Activated naive CD4-positive, alpha-beta T cell treated with anti-CD3 and anti-CD28 coated beads for 36 hours (primary cell): ENCODE measurements around the gene CAND1. TPM values are rescaled to one million over a fixed set of nuclear protein-coding genes. Genes with fewer than 3 reads are reported as not detected.

Experiments used
- CTCF ChIA-PET: fragments of 350-600 bp; sonication (Branson Sonifier 250); formaldehyde crosslinking; loops from one replicate; lab custom pipeline; 2021; ENCODE audit warnings: antibody characterized with exemption; lab: Charles Lee
- DNase-seq: peaks from one replicate; pipeline ENCODE4 v3.0.0-alpha.2; 2020
- H3K27ac Mint-ChIP-seq: one replicate; pipeline ENCODE4 v1.8.0; 2021; ENCODE audit warnings: mild to moderate bottlenecking, mixed read lengths
- H3K27me3 Mint-ChIP-seq: one replicate; pipeline ENCODE4 v1.8.0; 2021; ENCODE audit warnings: low read depth, mixed read lengths
- H3K36me3 Mint-ChIP-seq: one replicate; pipeline ENCODE4 v1.8.0; 2021; ENCODE audit warnings: low read depth, mixed read lengths
- H3K4me1 Mint-ChIP-seq: one replicate; pipeline ENCODE4 v1.8.0; 2021; ENCODE audit warnings: low read depth, mixed read lengths
- H3K4me3 Mint-ChIP-seq: one replicate; pipeline ENCODE4 v1.8.0; 2021; ENCODE audit warnings: mild to moderate bottlenecking, moderate library complexity, mixed read lengths
- H3K9me3 Mint-ChIP-seq: one replicate; pipeline ENCODE4 v1.8.0; 2021; ENCODE audit warnings: mixed read lengths
- intact Hi-C: fragments of 100-400 bp; cut with micrococcal nuclease; formaldehyde crosslinking; loops from one replicate; pipeline ENCODE4 v1.15.1; 2023
- total RNA-seq, 2 experiments: library from RNA; stranded (reverse); gene quantifications; one replicate each; pipeline ENCODE4 v1.2.3, GENCODE V29; 2021

CAND1 gene
- total RNA-seq, 2 experiments from 2014 or later, result 221 to 224 TPM

DNA sequence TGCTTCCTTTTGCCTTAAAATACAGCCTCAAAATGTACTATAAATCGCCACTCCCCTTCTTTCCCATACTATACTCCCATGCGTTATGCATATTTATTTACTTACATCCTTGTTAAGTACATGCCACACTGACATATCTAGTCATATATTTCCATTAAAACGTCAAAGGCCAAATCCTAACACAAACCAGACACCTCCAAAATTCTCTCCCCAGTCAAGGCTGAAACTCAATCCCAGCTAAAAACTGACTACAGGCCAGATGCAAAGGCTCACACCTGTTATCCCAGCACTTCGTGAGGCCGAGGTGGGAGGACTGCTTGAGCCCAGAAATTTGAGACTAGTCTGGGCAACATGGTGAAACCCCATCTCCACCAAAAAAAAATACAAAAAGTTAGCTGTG lies 5.7 kb upstream of the CAND1 start:
- Mint-ChIP-seq H3K4me3 (no peak overlapping the region), H3K36me3 (no peaks in the 10 kb centered on the region), H3K4me1 (peaks cover 3% of the 10 kb centered on the region), H3K27me3 (no peaks in the 10 kb centered on the region), H3K27ac (no peak overlapping the region), H3K9me3 (peaks cover 1% of the 10 kb centered on the region)
- DNase-seq, result no peak
- intact Hi-C loops, result loop anchor here (10.0 kb wide), 1 partner anchor 1671 kb away; the partner anchor contains the start of gene CPM
- CTCF ChIA-PET, result no interaction called here

DNA sequence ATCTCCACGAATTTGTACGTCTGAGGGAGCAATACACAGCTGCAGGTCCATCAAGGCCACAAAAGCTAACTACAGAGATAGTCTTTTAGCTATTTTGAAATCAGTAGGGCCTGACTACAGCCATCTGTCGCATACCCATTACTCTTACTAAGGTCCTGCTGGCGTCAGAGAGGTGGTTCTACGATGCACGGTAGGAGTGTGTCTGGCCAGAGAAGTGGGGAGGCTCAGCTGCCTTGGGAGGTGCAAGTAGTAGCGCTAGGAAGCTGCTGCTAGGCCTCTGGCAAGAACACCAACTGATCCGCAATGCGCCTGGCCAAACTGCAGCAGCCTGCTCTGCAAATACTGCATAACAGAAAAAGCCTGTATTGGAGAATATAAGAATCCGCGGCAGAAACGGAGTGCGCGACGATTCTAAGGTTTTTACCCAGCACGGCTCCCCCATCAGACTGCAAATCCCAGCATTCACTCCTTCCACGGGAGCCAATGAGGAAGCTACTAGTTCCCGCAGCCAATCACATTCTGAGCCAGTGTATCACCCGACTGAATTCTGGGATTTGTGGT lies 743 bp upstream of the CAND1 start:
- H3K4me1 Mint-ChIP-seq, result peaks cover 27% of the 10 kb centered on the region

DNA sequence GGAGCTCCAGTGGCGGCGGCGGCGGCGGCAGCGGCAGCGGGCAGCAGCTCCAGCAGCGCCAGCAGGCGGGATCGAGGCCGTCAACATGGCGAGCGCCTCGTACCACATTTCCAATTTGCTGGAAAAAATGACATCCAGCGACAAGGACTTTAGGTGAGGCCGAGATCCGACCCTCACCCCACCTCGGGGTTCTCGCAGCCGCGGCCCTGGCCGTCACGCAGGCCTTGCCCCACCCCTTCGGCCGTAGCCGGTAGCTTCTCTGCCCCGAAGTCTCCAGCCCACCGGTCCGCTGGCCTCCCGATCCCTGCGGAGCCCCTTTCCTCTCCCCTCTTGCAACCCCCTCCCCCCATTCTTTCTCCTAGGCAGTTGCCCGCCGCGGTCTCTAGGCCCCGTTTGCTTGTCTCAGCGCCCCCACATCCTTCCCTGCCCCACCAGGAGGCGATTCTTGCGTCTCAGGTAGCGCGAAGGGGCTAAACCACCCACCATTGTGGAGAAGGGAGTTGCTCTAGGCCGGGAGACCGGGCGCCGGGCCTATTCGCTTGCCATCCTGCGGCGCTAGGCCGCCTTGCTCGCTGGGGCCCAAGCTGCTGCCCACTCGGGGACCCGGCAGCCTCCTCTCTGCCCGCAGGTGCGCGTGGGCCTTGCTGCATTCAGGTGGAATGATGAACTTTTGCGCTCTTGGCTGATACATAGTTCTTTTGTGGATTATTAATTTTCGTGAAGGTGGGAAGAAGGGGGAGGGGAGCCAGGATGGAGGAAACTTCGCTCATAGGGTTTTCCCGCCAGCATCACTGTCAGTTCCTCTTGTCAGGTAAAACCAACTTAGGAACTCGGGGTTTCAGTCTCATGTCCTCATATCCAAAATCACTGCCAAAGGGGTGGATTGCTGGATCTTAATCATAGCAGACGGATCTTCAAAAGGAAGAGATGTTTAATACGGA lies 745 bp downstream of the CAND1 start:
- peaks cover 14% of the 10 kb centered on the region for H3K36me3 Mint-ChIP-seq
- no peaks in the 10 kb centered on the region for H3K27me3 Mint-ChIP-seq
- H3K9me3 Mint-ChIP-seq, result peaks cover 1% of the 10 kb centered on the region
- peak overlapping the region; percentile 89 for H3K4me3 Mint-ChIP-seq
- CTCF ChIA-PET, result interaction anchor here (1.3 kb wide), 2 partner anchors 25 to 194 kb away, joined by 3 to 4 read pairs; no protein-coding TSS in a partner anchor
- intact Hi-C loops, result loop anchor here (1.0 to 10.0 kb wide), 11 partner anchors 171 to 1665 kb away; partner anchors contain the start of genes CPM, DYRK2, LLPH and MDM2
- H3K27ac Mint-ChIP-seq, result peak overlapping the region; percentile 100
- DNase-seq, result peak; percentile 68
- peaks cover 41% of the 10 kb centered on the region for H3K4me1 Mint-ChIP-seq

More for the DNA sequence above, 743 bp upstream of the CAND1 start:
- intact Hi-C loops, result loop anchor here (1.0 to 10.0 kb wide), 10 partner anchors 172 to 1666 kb away; partner anchors contain the start of genes CPM, DYRK2, HELB and LLPH
- Mint-ChIP-seq H3K9me3 (peaks cover 1% of the 10 kb centered on the region), H3K36me3 (peaks cover 12% of the 10 kb centered on the region), H3K27me3 (no peaks in the 10 kb centered on the region), H3K4me3 (peak overlapping the region; percentile 89), H3K27ac (peak overlapping the region; percentile 100)
- CTCF ChIA-PET, result interaction anchor here (1.1 to 1.3 kb wide), 3 partner anchors 26 to 192 kb away, joined by 3 to 4 read pairs (median 4); no protein-coding TSS in a partner anchor
- peak; percentile 92 for DNase-seq

DNA sequence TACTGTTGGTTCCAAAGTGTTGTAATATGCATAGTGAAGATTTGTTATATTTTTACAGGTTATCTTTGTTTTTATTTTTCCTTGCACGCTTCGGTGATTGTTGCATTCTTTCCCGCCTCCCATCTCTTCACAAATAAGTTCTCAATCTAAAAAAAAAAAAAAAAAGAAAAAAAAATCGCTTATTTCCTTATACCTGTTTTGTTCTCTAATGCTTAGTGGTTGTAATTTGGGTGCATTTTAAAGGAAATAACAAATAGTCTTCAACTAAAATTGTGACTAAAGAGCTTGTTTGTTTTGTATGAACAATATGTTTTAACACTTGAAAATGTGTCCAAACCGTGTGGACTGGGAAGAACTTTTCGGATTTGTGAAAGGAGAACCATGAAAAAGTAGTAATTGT lies 1.5 kb downstream of the CAND1 start:
- no peaks in the 10 kb centered on the region for H3K27me3 Mint-ChIP-seq
- peaks cover 19% of the 10 kb centered on the region for H3K36me3 Mint-ChIP-seq
- H3K4me1 Mint-ChIP-seq, result peaks cover 48% of the 10 kb centered on the region
- intact Hi-C loops, result loop anchor here (5.0 kb wide), 1 partner anchor 563 kb away; no protein-coding TSS in a partner anchor
- CTCF ChIA-PET, result no interaction called here
- no peak for DNase-seq
- peak overlapping the region; percentile 89 for H3K4me3 Mint-ChIP-seq
- H3K27ac Mint-ChIP-seq, result peak overlapping the region; percentile 100
- H3K9me3 Mint-ChIP-seq, result peaks cover 1% of the 10 kb centered on the region

DNA sequence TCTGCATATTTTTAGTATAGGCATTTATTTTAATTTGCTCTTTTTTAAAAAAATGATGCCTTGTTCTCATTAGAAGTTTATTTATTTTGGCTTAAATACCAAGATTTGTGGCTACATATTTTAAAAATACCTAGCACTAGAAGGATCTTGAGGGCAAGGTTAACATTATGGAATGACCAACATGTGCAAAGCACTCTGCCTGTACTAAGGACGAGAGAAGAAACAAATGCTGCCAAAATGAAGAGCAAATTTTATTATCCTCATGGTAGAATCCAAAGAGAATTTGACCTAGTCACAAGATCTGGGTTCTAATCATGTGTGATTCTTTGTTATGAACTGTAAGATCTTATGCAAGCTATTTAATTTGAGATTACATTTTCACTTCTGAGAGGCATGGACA lies 2.8 kb downstream of the CAND1 start:
- intact Hi-C loops, result loop anchor here (5.0 kb wide), 1 partner anchor 565 kb away; no protein-coding TSS in a partner anchor
- peaks cover 62% of the 10 kb centered on the region for H3K4me1 Mint-ChIP-seq
- peak overlapping the region; percentile 35 for H3K27ac Mint-ChIP-seq
- no peaks in the 10 kb centered on the region for H3K9me3 Mint-ChIP-seq
- H3K27me3 Mint-ChIP-seq, result no peaks in the 10 kb centered on the region
- H3K4me3 Mint-ChIP-seq, result no peak overlapping the region
- no peak for DNase-seq
- CTCF ChIA-PET, result no interaction called here
- peaks cover 27% of the 10 kb centered on the region for H3K36me3 Mint-ChIP-seq

GRCh38 chr12:67274186-67274585 lies 5.0 kb downstream of the CAND1 start:
- H3K4me1 Mint-ChIP-seq, result peaks cover 80% of the 10 kb centered on the region
- no peaks in the 10 kb centered on the region for H3K9me3 Mint-ChIP-seq
- CTCF ChIA-PET, result no interaction called here
- intact Hi-C loops, result loop anchor here (5.0 kb wide), 1 partner anchor 567 kb away; no protein-coding TSS in a partner anchor
- H3K27ac Mint-ChIP-seq, result no peak overlapping the region
- peaks cover 39% of the 10 kb centered on the region for H3K36me3 Mint-ChIP-seq
- no peak overlapping the region for H3K4me3 Mint-ChIP-seq
- no peaks in the 10 kb centered on the region for H3K27me3 Mint-ChIP-seq
- DNase-seq, result no peak

DNA sequence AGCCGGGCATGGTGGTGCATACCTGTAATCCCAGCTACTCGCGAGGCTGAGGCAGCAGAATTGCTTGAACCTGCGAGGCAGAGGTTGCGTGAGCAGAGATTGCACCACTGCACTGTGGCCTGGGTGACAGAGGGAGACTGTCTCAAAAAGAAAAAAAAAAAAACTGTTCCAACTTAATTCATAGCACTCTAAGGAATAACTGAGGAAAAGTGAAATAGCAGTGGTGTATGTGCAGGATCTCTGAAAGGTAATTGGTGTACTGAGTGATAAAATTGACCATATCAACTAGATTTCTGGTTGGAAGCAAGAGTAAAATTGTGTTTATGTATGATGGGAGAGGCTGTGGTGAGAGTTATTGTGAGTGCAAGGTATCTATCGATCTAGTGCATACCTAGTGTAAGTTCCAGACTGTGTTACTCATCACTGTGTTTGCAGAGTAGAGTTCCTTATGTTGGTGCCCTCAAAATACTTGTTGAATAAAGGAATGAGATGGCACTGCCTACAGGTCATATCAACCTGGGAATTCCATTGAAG lies 6.3 kb downstream of the CAND1 start:
- peaks cover 82% of the 10 kb centered on the region for H3K4me1 Mint-ChIP-seq
- intact Hi-C loops, result no loop called here
- H3K4me3 Mint-ChIP-seq, result no peak overlapping the region
- H3K27ac Mint-ChIP-seq, result no peak overlapping the region
- H3K9me3 Mint-ChIP-seq, result no peaks in the 10 kb centered on the region
- no peak for DNase-seq
- H3K36me3 Mint-ChIP-seq, result peaks cover 34% of the 10 kb centered on the region
- H3K27me3 Mint-ChIP-seq, result no peaks in the 10 kb centered on the region
- CTCF ChIA-PET, result interaction anchor here (0.6 kb wide), 1 partner anchor 11 kb away, joined by 3 read pairs; no protein-coding TSS in a partner anchor

GRCh38 chr12:67276421-67276820 lies 7.3 kb downstream of the CAND1 start:
- no peak for DNase-seq
- Mint-ChIP-seq H3K4me3 (no peak overlapping the region), H3K27me3 (no peaks in the 10 kb centered on the region), H3K27ac (no peak overlapping the region), H3K36me3 (peaks cover 31% of the 10 kb centered on the region), H3K4me1 (peaks cover 82% of the 10 kb centered on the region), H3K9me3 (no peaks in the 10 kb centered on the region)
- CTCF ChIA-PET, result interaction anchor here (0.7 kb wide), 1 partner anchor 381 kb away, joined by 3 read pairs; no protein-coding TSS in a partner anchor
- intact Hi-C loops, result no loop called here

GRCh38 chr12:67279637-67280036 lies 10.5 kb downstream of the CAND1 start:
- peaks cover 67% of the 10 kb centered on the region for H3K4me1 Mint-ChIP-seq

GRCh38 chr12:67280088-67280487 lies 10.9 kb downstream of the CAND1 start:
- Mint-ChIP-seq H3K4me1 (peaks cover 65% of the 10 kb centered on the region), H3K27ac (no peak overlapping the region), H3K36me3 (peaks cover 34% of the 10 kb centered on the region), H3K9me3 (no peaks in the 10 kb centered on the region), H3K4me3 (no peak overlapping the region), H3K27me3 (no peaks in the 10 kb centered on the region)
- CTCF ChIA-PET, result no interaction called here
- intact Hi-C loops, result no loop called here
- no peak for DNase-seq

More at GRCh38 chr12:67279637-67280036, 10.5 kb downstream of the CAND1 start:
- Mint-ChIP-seq H3K27me3 (no peaks in the 10 kb centered on the region), H3K4me3 (no peak overlapping the region), H3K9me3 (no peaks in the 10 kb centered on the region), H3K36me3 (peaks cover 36% of the 10 kb centered on the region), H3K27ac (no peak overlapping the region)
- DNase-seq, result no peak
- CTCF ChIA-PET, result no interaction called here
- intact Hi-C loops, result no loop called here

DNA sequence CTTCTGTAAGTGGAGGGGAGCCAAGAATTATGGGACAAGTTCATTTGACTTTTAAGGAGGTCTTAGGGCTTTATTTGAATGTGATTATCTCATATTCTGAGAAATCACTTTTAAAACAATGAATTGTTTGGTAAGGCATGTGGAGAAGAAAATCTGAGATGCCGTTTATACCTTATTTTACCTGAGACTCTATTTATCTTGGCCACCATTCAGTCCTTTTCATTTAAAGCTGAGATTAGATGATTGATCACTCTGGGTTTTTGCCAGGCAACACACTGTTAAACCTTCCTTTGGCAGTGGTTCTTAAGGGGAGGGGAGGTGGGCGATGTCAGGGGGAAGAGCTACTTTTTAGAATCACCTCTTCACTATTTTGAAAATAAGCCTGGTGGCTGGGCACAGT lies 11.4 kb downstream of the CAND1 start:
- intact Hi-C loops, result no loop called here
- Mint-ChIP-seq H3K9me3 (no peaks in the 10 kb centered on the region), H3K27me3 (no peaks in the 10 kb centered on the region), H3K4me1 (peaks cover 60% of the 10 kb centered on the region), H3K27ac (no peak overlapping the region), H3K36me3 (peaks cover 31% of the 10 kb centered on the region), H3K4me3 (no peak overlapping the region)
- CTCF ChIA-PET, result no interaction called here
- no peak for DNase-seq

- Mint-ChIP-seq H3K4me1 (peaks cover 47% of the 10 kb centered on the region), H3K27me3 (no peaks in the 10 kb centered on the region), H3K36me3 (peaks cover 32% of the 10 kb centered on the region), H3K4me3 (no peak overlapping the region), H3K27ac (no peak overlapping the region), H3K9me3 (no peaks in the 10 kb centered on the region)
- intact Hi-C loops, result no loop called here
- CTCF ChIA-PET, result interaction anchor here (0.6 kb wide), 1 partner anchor 375 kb away, joined by 3 read pairs; no protein-coding TSS in a partner anchor
- DNase-seq, result no peak
These were observed 15.4 kb downstream of the CAND1 start for GRCh38 chr12:67284561-67284960.
